BLaER1 (cell line): ENCODE results near the gene EVI2B.
"Not testable (repeated sequence)": the region's sequence is repeated elsewhere in the genome, so short reads cannot be mapped to it uniquely, and the experiment has no call there.

Experiments
- H3K27ac ChIP-seq: shearing (Covaris generic); formaldehyde crosslinking; 2 replicates; pipeline ENCODE4 v1.8.1; 2022
- H3K27me3 ChIP-seq: shearing (Covaris generic); formaldehyde crosslinking; 2 replicates; pipeline ENCODE4 v1.8.1; 2022
- H3K36me3 ChIP-seq: shearing (Covaris generic); formaldehyde crosslinking; 2 replicates; pipeline ENCODE4 v1.8.1; 2022
- H3K4me1 ChIP-seq: shearing (Covaris generic); formaldehyde crosslinking; 2 replicates; pipeline ENCODE4 v1.8.1; 2022
- H3K4me2 ChIP-seq: shearing (Covaris generic); formaldehyde crosslinking; 2 replicates; pipeline ENCODE4 v1.8.1; 2022
- H3K4me3 ChIP-seq: shearing (Covaris generic); formaldehyde crosslinking; 2 replicates; pipeline ENCODE4 v1.8.1; 2022
- H3K9ac ChIP-seq: shearing (Covaris generic); formaldehyde crosslinking; 2 replicates; pipeline ENCODE4 v1.8.1; 2022
- H3K9me3 ChIP-seq: shearing (Covaris generic); formaldehyde crosslinking; 2 replicates; pipeline ENCODE4 v1.8.1; 2022
- H4K20me1 ChIP-seq: shearing (Covaris generic); formaldehyde crosslinking; 2 replicates; pipeline ENCODE4 v1.8.1; 2022
- Cebpa-rat ChIP-seq: shearing (Covaris generic); IDR thresholded peaks from 2 replicates; pipeline ENCODE4 v1.8.1; 2022

EVI2B gene

GRCh38 chr17:31274252-31274651 is 39.6 kb downstream of the EVI2B start:
- no peaks in the 10 kb centered on the region for H3K27me3 ChIP-seq
- no peak for TF ChIP-seq Cebpa-rat
- H4K20me1 ChIP-seq: no peaks in the 10 kb centered on the region
- no peaks in the 10 kb centered on the region for H3K4me1 ChIP-seq
- H3K4me3 ChIP-seq: no peak overlapping the region
- H3K4me2 ChIP-seq: no peak overlapping the region
- H3K36me3 ChIP-seq: peaks cover 45% of the 10 kb centered on the region
- H3K27ac ChIP-seq: no peak overlapping the region
- no peak overlapping the region for H3K9ac ChIP-seq
- H3K9me3 ChIP-seq: no peaks in the 10 kb centered on the region

- peaks cover 53% of the 10 kb centered on the region for H3K36me3 ChIP-seq
- no peaks in the 10 kb centered on the region for H4K20me1 ChIP-seq
- H3K9ac ChIP-seq: no peak overlapping the region
- H3K27me3 ChIP-seq: no peaks in the 10 kb centered on the region
- H3K9me3 ChIP-seq: no peaks in the 10 kb centered on the region
- TF ChIP-seq Cebpa-rat: no peak
- H3K4me1 ChIP-seq: no peaks in the 10 kb centered on the region
- no peak overlapping the region for H3K4me3 ChIP-seq
- H3K27ac ChIP-seq: no peak overlapping the region
- H3K4me2 ChIP-seq: no peak overlapping the region
Measured at GRCh38 chr17:31273516-31273915, 40.3 kb downstream of the EVI2B start.

- Histone ChIP-seq H3K36me3 (peaks cover 59% of the 10 kb centered on the region), H3K27ac (no peak overlapping the region), H3K4me1 (no peaks in the 10 kb centered on the region), H3K4me3 (no peak overlapping the region), H3K4me2 (no peak overlapping the region), H3K27me3 (no peaks in the 10 kb centered on the region), H3K9me3 (no peaks in the 10 kb centered on the region), H3K9ac (no peak overlapping the region), H4K20me1 (no peaks in the 10 kb centered on the region)
- no peak for TF ChIP-seq Cebpa-rat
Measured at GRCh38 chr17:31272803-31273202, 41.1 kb downstream of the EVI2B start.

- Histone ChIP-seq H3K9ac (no peak overlapping the region), H3K27me3 (no peaks in the 10 kb centered on the region), H3K4me2 (no peak overlapping the region), H3K9me3 (no peaks in the 10 kb centered on the region), H3K4me1 (no peaks in the 10 kb centered on the region), H3K36me3 (peaks cover 59% of the 10 kb centered on the region), H3K27ac (no peak overlapping the region), H4K20me1 (no peaks in the 10 kb centered on the region), H3K4me3 (no peak overlapping the region)
- TF ChIP-seq Cebpa-rat: no peak
Measured at GRCh38 chr17:31272236-31272635, 41.6 kb downstream of the EVI2B start.

GRCh38 chr17:31269578-31269983 is 44.3 kb downstream of the EVI2B start:
- H3K4me3 ChIP-seq: no peak overlapping the region
- no peak overlapping the region for H3K9ac ChIP-seq
- H3K4me2 ChIP-seq: no peak overlapping the region
- H3K27ac ChIP-seq: no peak overlapping the region
- no peaks in the 10 kb centered on the region for H3K27me3 ChIP-seq
- no peaks in the 10 kb centered on the region for H3K4me1 ChIP-seq
- TF ChIP-seq Cebpa-rat: no peak
- no peaks in the 10 kb centered on the region for H3K9me3 ChIP-seq
- H4K20me1 ChIP-seq: no peaks in the 10 kb centered on the region
- H3K36me3 ChIP-seq: peaks cover 65% of the 10 kb centered on the region

GRCh38 chr17:31269036-31269577 is 44.7 kb downstream of the EVI2B start:
- no peak overlapping the region for H3K4me2 ChIP-seq
- no peaks in the 10 kb centered on the region for H3K9me3 ChIP-seq
- no peaks in the 10 kb centered on the region for H3K27me3 ChIP-seq
- H3K36me3 ChIP-seq: peaks cover 69% of the 10 kb centered on the region
- H3K4me1 ChIP-seq: no peaks in the 10 kb centered on the region
- H4K20me1 ChIP-seq: no peaks in the 10 kb centered on the region
- no peak overlapping the region for H3K4me3 ChIP-seq
- H3K27ac ChIP-seq: no peak overlapping the region
- H3K9ac ChIP-seq: no peak overlapping the region
- TF ChIP-seq Cebpa-rat: no peak

GRCh38 chr17:31266042-31266441 is 47.8 kb downstream of the EVI2B start:
- Histone ChIP-seq H3K4me3 (no peak overlapping the region), H3K9me3 (no peaks in the 10 kb centered on the region), H3K27ac (no peak overlapping the region), H3K4me1 (no peaks in the 10 kb centered on the region), H3K4me2 (no peak overlapping the region), H4K20me1 (no peaks in the 10 kb centered on the region), H3K36me3 (peaks cover 73% of the 10 kb centered on the region), H3K9ac (no peak overlapping the region), H3K27me3 (no peaks in the 10 kb centered on the region)
- TF ChIP-seq Cebpa-rat: no peak

- H3K4me3 ChIP-seq, H3K27ac ChIP-seq, H4K20me1 ChIP-seq, H3K4me1 ChIP-seq, H3K27me3 ChIP-seq, H3K9me3 ChIP-seq, H3K4me2 ChIP-seq, H3K9ac ChIP-seq: not testable (repeated sequence)
- H3K36me3 ChIP-seq: peaks cover 58% of the 10 kb centered on the region
Measured at GRCh38 chr17:31262923-31263322, 50.9 kb downstream of the EVI2B start.

- no peak for TF ChIP-seq Cebpa-rat
- Histone ChIP-seq H3K4me1 (no peaks in the 10 kb centered on the region), H3K27me3 (no peaks in the 10 kb centered on the region), H3K27ac (no peak overlapping the region), H3K4me2 (no peak overlapping the region), H3K36me3 (peaks cover 44% of the 10 kb centered on the region), H3K4me3 (no peak overlapping the region), H3K9me3 (no peaks in the 10 kb centered on the region), H3K9ac (no peak overlapping the region), H4K20me1 (no peaks in the 10 kb centered on the region)
Measured at GRCh38 chr17:31261601-31262000, 52.3 kb downstream of the EVI2B start.

- Histone ChIP-seq H3K4me1 (no peaks in the 10 kb centered on the region), H3K27me3 (no peaks in the 10 kb centered on the region), H3K9ac (no peak overlapping the region), H3K36me3 (peaks cover 31% of the 10 kb centered on the region), H3K9me3 (no peaks in the 10 kb centered on the region), H3K4me2 (no peak overlapping the region), H3K4me3 (no peak overlapping the region), H3K27ac (no peak overlapping the region), H4K20me1 (no peaks in the 10 kb centered on the region)
- TF ChIP-seq Cebpa-rat: no peak
Measured at GRCh38 chr17:31260151-31260550, 53.7 kb downstream of the EVI2B start.

- no peak overlapping the region for H3K4me3 ChIP-seq
- TF ChIP-seq Cebpa-rat: no peak
- H3K4me1 ChIP-seq: no peaks in the 10 kb centered on the region
- H3K9ac ChIP-seq: no peak overlapping the region
- H3K36me3 ChIP-seq: peaks cover 21% of the 10 kb centered on the region
- no peaks in the 10 kb centered on the region for H3K9me3 ChIP-seq
- no peaks in the 10 kb centered on the region for H3K27me3 ChIP-seq
- no peak overlapping the region for H3K27ac ChIP-seq
- H4K20me1 ChIP-seq: no peaks in the 10 kb centered on the region
- no peak overlapping the region for H3K4me2 ChIP-seq
Measured at GRCh38 chr17:31256936-31257335, 56.9 kb downstream of the EVI2B start.
